Smooth muscle cell (in vitro differentiated cells): Measurements from ENCODE around the gene TP53TG5. TPM values are rescaled to one million over a fixed set of nuclear protein-coding genes. Genes with fewer than 3 reads are reported as not detected.

Source experiments
- DNase-seq: peaks from one replicate; lab custom pipeline; 2025; ENCODE audit not compliant: unreplicated experiment; lab: John Stamatoyannopoulos, UW
- H2AFZ ChIP-seq: fragments of 200-600 bp; sonication (generic); 2 replicates; pipeline ENCODE4 v1.6.0; 2016; ENCODE audit warnings: antibody characterized with exemption, low read depth, mild to moderate bottlenecking
- H3F3A ChIP-seq: fragments of 200-600 bp; sonication (generic); 2 replicates; pipeline ENCODE4 v1.6.0; 2017; ENCODE audit warnings: antibody characterized with exemption, low read depth
- H3K27ac ChIP-seq: fragments of 200-600 bp; sonication (generic); 2 replicates; pipeline ENCODE4 v1.5.1; 2016; ENCODE audit warnings: low read depth, mild to moderate bottlenecking
- H3K27me3 ChIP-seq: fragments of 200-600 bp; sonication (generic); 2 replicates; pipeline ENCODE4 v1.6.1; 2016; ENCODE audit warnings: low read depth, mild to moderate bottlenecking
- H3K36me3 ChIP-seq: fragments of 200-600 bp; sonication (generic); 2 replicates; pipeline ENCODE4 v1.5.1; 2016; ENCODE audit warnings: low read depth
- H3K4me1 ChIP-seq: fragments of 200-600 bp; sonication (generic); 2 replicates; pipeline ENCODE4 v1.5.1; 2016; ENCODE audit warnings: low read depth
- H3K4me2 ChIP-seq: fragments of 200-600 bp; sonication (generic); 2 replicates; pipeline ENCODE4 v1.6.0; 2016; ENCODE audit warnings: mild to moderate bottlenecking
- H3K4me3 ChIP-seq: fragments of 200-600 bp; sonication (generic); 2 replicates; pipeline ENCODE4 v1.5.1; 2016; ENCODE audit warnings: mild to moderate bottlenecking
- H3K79me2 ChIP-seq: fragments of 200-600 bp; sonication (generic); 2 replicates; pipeline ENCODE4 v1.6.0; 2016; ENCODE audit warnings: low read depth, mild to moderate bottlenecking
- H3K9ac ChIP-seq: fragments of 200-600 bp; sonication (generic); 2 replicates; pipeline ENCODE4 v1.6.0; 2016; ENCODE audit warnings: low read depth
- H3K9me3 ChIP-seq: fragments of 200-600 bp; sonication (generic); replicated peaks from 2 replicates; pipeline ENCODE4 v1.5.1; 2016; ENCODE audit warnings: low read depth
- H4K20me1 ChIP-seq: fragments of 200-600 bp; sonication (generic); 2 replicates; pipeline ENCODE4 v1.6.0; 2016; ENCODE audit warnings: low read depth
- WGBS: methylation state at CpG from one replicate; pipeline ENCODE4 v1.1.7; 2016; ENCODE audit warnings: low lambda C conversion rate; 5-methylcytosine and 5-hydroxymethylcytosine counted together
- polyA plus RNA-seq: library from polyadenylated mRNA; unstranded; fragments of >200 nt; fragmentation: Nextera tagmentation; extraction: Ambion mirVana; gene quantifications from 2 replicates; pipeline ENCODE4 v1.2.1, GENCODE V29; 2016
- total RNA-seq: library from RNA; depleted of rRNA; stranded (reverse); fragments of >200 nt; gene quantifications from 2 replicates; pipeline ENCODE4 v1.2.3, GENCODE V29; 2014
- TF ChIP-seq, protein P1 (sequence below): fragments of 200-600 bp; sonication (generic); IDR thresholded peaks from 2 replicates; pipeline ENCODE4 v1.5.1; 2017; ENCODE audit warnings: borderline replicate concordance, mild to moderate bottlenecking, antibody characterized with exemption; ENCODE audit not compliant: insufficient read depth, poor library complexity, severe bottlenecking

The TP53TG5 gene
- total and polyA plus RNA-seq, 2 experiments from 2014 or later, result 0.06 TPM; not detected in 1

DNA sequence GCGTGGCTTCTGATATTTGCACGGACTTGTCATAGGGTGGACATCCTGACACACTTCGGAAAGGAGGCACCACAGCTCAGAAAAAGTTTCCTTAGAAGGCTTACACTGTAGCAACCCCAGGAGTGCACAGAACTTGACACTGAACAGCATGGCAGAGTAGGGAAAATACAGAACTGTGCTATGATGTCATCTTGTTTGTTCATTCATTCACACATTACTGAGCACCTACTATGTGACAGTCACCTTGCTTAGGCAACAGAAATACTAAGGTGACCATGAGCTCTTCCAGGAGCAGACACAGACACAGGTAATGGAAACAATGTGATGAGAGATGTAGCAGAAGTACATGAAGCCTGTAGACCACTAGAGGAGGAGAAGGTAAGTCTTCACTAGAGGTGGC is 35.4 kb upstream of the TP53TG5 start:
- H3K27me3 ChIP-seq, result no peaks in the 10 kb centered on the region
- peaks cover 11% of the 10 kb centered on the region for H3K4me1 ChIP-seq
- 86% methylated on average over 3 of the region's 3 CpGs for WGBS
- no peaks in the 10 kb centered on the region for H3K36me3 ChIP-seq
- H3K9ac ChIP-seq, result no peak overlapping the region
- H3K4me2 ChIP-seq, result no peak overlapping the region
- no peak overlapping the region for H3K4me3 ChIP-seq
- H4K20me1 ChIP-seq, result no peaks in the 10 kb centered on the region
- H3K79me2 ChIP-seq, result peaks cover 13% of the 10 kb centered on the region
- H2AFZ ChIP-seq, result no peak overlapping the region
- no peak for DNase-seq
- no peaks in the 10 kb centered on the region for H3K9me3 ChIP-seq
- TF ChIP-seq, protein P1, sequence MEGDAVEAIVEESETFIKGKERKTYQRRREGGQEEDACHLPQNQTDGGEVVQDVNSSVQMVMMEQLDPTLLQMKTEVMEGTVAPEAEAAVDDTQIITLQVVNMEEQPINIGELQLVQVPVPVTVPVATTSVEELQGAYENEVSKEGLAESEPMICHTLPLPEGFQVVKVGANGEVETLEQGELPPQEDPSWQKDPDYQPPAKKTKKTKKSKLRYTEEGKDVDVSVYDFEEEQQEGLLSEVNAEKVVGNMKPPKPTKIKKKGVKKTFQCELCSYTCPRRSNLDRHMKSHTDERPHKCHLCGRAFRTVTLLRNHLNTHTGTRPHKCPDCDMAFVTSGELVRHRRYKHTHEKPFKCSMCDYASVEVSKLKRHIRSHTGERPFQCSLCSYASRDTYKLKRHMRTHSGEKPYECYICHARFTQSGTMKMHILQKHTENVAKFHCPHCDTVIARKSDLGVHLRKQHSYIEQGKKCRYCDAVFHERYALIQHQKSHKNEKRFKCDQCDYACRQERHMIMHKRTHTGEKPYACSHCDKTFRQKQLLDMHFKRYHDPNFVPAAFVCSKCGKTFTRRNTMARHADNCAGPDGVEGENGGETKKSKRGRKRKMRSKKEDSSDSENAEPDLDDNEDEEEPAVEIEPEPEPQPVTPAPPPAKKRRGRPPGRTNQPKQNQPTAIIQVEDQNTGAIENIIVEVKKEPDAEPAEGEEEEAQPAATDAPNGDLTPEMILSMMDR, result no peak
- H3K27ac ChIP-seq, result no peak overlapping the region
- H3F3A ChIP-seq, result no peaks in the 10 kb centered on the region

DNA sequence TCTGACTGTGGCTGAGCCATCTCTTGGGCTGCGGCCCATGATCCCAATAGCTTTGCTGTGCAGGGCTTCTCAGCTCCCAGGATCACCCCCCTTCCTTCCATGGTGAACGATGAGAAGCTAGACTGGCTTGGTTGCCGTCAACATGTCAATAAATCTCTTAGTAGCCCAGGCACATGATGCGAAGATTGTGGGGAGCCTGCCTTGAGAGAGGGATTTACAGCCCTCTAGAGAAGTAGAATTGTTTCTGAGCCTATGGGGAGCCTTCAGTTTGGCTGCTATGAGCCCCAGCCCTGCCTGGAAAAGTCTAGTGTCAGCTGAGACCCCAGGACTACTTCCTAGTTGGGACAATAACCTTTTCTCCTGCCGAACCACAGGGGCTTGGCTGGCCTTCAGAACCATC is 34.5 kb upstream of the TP53TG5 start:
- TF ChIP-seq, protein P1, result no peak
- DNase-seq, result no peak
- Histone ChIP-seq H3F3A (no peaks in the 10 kb centered on the region), H3K27ac (no peak overlapping the region), H3K27me3 (peaks cover 3% of the 10 kb centered on the region), H3K4me1 (peaks cover 11% of the 10 kb centered on the region), H3K4me2 (no peak overlapping the region), H3K79me2 (peaks cover 13% of the 10 kb centered on the region), H3K36me3 (no peaks in the 10 kb centered on the region), H4K20me1 (no peaks in the 10 kb centered on the region), H2AFZ (no peak overlapping the region), H3K4me3 (no peak overlapping the region), H3K9me3 (no peaks in the 10 kb centered on the region), H3K9ac (no peak overlapping the region)
- WGBS, result 80% methylated on average over 5 of the region's 5 CpGs

DNA sequence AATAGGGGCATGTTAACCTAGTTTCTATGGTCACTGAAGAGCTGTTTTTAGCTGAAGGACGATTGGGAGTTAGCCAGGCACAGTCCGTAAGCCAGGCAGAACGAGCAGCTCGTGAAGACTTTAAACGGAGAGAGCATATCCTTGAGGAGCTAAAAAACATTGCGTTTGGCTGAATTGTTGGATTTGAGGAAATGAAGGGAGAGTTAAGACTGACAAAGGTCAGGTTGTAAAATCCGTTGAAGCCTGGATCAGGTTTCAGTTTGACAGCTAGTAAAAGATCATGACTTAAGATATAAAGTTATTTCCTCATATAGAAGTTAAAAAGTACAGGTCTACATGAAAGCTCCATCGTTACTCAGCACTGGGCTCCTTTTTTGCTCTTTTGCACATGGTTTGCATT is 32.8 kb upstream of the TP53TG5 start:
- H3K79me2 ChIP-seq, result no peaks in the 10 kb centered on the region
- no peak overlapping the region for H3K4me3 ChIP-seq
- H3K9ac ChIP-seq, result no peak overlapping the region
- TF ChIP-seq, protein P1, result no peak
- no peak overlapping the region for H2AFZ ChIP-seq
- peaks cover 4% of the 10 kb centered on the region for H3K4me1 ChIP-seq
- whole genome bisulfite sequencing, result 85% methylated on average over 8 of the region's 8 CpGs
- peaks cover 21% of the 10 kb centered on the region for H3K27me3 ChIP-seq
- no peak for DNase-seq
- no peak overlapping the region for H3K27ac ChIP-seq
- no peaks in the 10 kb centered on the region for H3F3A ChIP-seq
- H3K36me3 ChIP-seq, result no peaks in the 10 kb centered on the region
- no peaks in the 10 kb centered on the region for H4K20me1 ChIP-seq
- H3K4me2 ChIP-seq, result no peak overlapping the region
- no peaks in the 10 kb centered on the region for H3K9me3 ChIP-seq

DNA sequence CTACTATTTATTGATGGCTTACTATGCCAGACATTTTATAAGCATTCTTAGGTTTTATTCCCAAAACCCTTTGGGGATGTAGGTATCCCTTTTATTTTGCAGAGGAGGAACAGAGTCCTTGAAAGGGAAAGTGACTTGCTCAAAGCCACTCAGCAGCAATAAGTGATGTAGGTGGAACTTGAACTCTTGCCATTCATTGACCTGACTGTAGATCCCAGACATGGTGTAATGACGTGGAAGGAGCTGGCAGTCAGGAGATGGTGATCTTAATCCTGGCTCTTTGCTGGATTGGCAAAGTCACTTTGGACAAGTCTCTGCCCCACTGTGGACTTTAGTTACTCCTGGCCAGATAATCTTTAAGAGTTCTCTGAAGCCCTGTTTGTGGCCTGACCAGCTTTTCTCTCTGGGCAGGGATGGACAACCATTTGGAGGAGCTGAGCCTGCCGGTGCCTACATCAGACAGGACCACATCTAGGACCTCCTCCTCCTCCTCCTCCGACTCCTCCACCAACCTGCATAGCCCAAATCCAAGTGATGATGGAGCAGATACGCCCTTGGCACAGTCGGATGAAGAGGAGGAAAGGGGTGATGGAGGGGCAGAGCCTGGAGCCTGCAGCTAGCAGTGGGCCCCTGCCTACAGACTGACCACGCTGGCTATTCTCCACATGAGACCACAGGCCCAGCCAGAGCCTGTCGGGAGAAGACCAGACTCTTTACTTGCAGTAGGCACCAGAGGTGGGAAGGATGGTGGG is 31.6 kb upstream of the TP53TG5 start:
- H3K36me3 ChIP-seq, result no peaks in the 10 kb centered on the region
- H3F3A ChIP-seq, result no peaks in the 10 kb centered on the region
- no peaks in the 10 kb centered on the region for H3K9me3 ChIP-seq
- H3K4me1 ChIP-seq, result no peaks in the 10 kb centered on the region
- H3K4me2 ChIP-seq, result no peak overlapping the region
- H4K20me1 ChIP-seq, result no peaks in the 10 kb centered on the region
- H2AFZ ChIP-seq, result no peak overlapping the region
- H3K4me3 ChIP-seq, result no peak overlapping the region
- TF ChIP-seq, protein P1, result no peak
- DNase-seq, result no peak
- H3K27ac ChIP-seq, result no peak overlapping the region
- H3K9ac ChIP-seq, result no peak overlapping the region
- H3K27me3 ChIP-seq, result peaks cover 30% of the 10 kb centered on the region
- no peaks in the 10 kb centered on the region for H3K79me2 ChIP-seq
- WGBS, result 93% methylated on average over 7 of the region's 7 CpGs
